Liver (tissue), 3 donors: ENCODE measurements around the gene ZNF429.

Experiments
- CTCF ChIP-seq: fragments of 150-350 bp; IDR thresholded peaks from 2 replicates; pipeline ENCODE4 v1.5.1; 2017; ENCODE audit warnings: improper control_type of control experiment, low read depth, low read length; ENCODE audit not compliant: missing input control
- EGR1 ChIP-seq, 2 donors: IDR thresholded peaks; 2 replicates each; pipeline ENCODE4 v1.6.1; 2016 to 2018; ENCODE audit warnings: antibody characterized with exemption in 2 of 2, low read depth in 2 of 2
- MAX ChIP-seq: IDR thresholded peaks from 2 replicates; pipeline ENCODE4 v1.6.1; 2016; ENCODE audit warnings: antibody characterized with exemption
- REST ChIP-seq: IDR thresholded peaks from 2 replicates; pipeline ENCODE4 v1.6.1; 2016; ENCODE audit warnings: antibody characterized with exemption, mild to moderate bottlenecking
- TAF1 ChIP-seq: conservative IDR thresholded peaks from 2 replicates; pipeline ENCODE4 v1.6.1; 2016; ENCODE audit warnings: antibody characterized with exemption, mild to moderate bottlenecking
- YY1 ChIP-seq: IDR thresholded peaks from 2 replicates; pipeline ENCODE4 v1.6.1; 2016; ENCODE audit warnings: antibody characterized with exemption, mild to moderate bottlenecking
- donor health status: healthy.
- donor health status: healthy.

GRCh38 chr19:21580101-21580500 lies 74.7 kb downstream of the ZNF429 start:
- TF ChIP-seq CTCF (no peak), REST (no peak), TAF1 (no peak), MAX (no peak), EGR1 (IDR thresholded peaks at IDR 0.05; ENCODE audit: low read depth in 2 of 2) (no peak), YY1 (no peak)
